HepG2 (cell line): Measurements from ENCODE around the gene CHRNB2. TPM values are rescaled to one million over a fixed set of nuclear protein-coding genes. Genes with fewer than 3 reads are reported as not detected.

ENCODE experiments used
- CREM ChIP-seq, 2 experiments: sonication (generic) in 1 of 2; formaldehyde crosslinking in 1 of 2; IDR thresholded peaks; 2 replicates each; pipeline versions ENCODE4 v1.4.0 to v1.6.1; 2016 to 2020; ENCODE audit warnings: antibody characterized with exemption in 1 of 2, mild to moderate bottlenecking in 1 of 2, missing genetic modification reagents in 1 of 2
- FIP1L1 ChIP-seq: fragments of 200-400 bp; formaldehyde crosslinking; IDR thresholded peaks from 2 replicates; pipeline ENCODE4 v1.6.1; 2018; ENCODE audit warnings: low read depth, mild to moderate bottlenecking, low read length, moderate library complexity, borderline replicate concordance; ENCODE audit not compliant: insufficient read depth
- HDAC6 ChIP-seq: fragments of 200-600 bp; sonication (generic); IDR thresholded peaks from 2 replicates; pipeline ENCODE4 v1.7.0; 2017; ENCODE audit warnings: mild to moderate bottlenecking, antibody characterized with exemption, low read length, low read depth
- MEIS2 ChIP-seq: sonication (generic); formaldehyde crosslinking; IDR thresholded peaks from 2 replicates; pipeline ENCODE4 v1.9.0; 2021; ENCODE audit warnings: mild to moderate bottlenecking, missing genetic modification reagents
- NFE2 ChIP-seq: sonication (generic); formaldehyde crosslinking; IDR thresholded peaks from 2 replicates; pipeline ENCODE4 v1.4.0; 2020; ENCODE audit warnings: missing genetic modification reagents
- NFIB ChIP-seq: sonication (generic); formaldehyde crosslinking; IDR thresholded peaks from 2 replicates; pipeline ENCODE4 v1.9.0; 2021; ENCODE audit warnings: missing genetic modification reagents, mild to moderate bottlenecking, borderline replicate concordance
- RAD51 ChIP-seq: fragments of 450-650 bp; IDR thresholded peaks from 2 replicates; pipeline ENCODE4 v1.6.1; 2016; ENCODE audit warnings: borderline replicate concordance
- TBX2 ChIP-seq: sonication (generic); formaldehyde crosslinking; IDR thresholded peaks from 2 replicates; pipeline ENCODE4 v1.5.0; 2020; ENCODE audit warnings: missing genetic modification reagents, mild to moderate bottlenecking, borderline replicate concordance
- TCF12 ChIP-seq, 2 experiments: fragments of 450-650 bp in 1 of 2; sonication (generic) in 1 of 2; formaldehyde crosslinking in 1 of 2; IDR thresholded peaks; 2 replicates each; pipeline versions ENCODE4 v1.6.1 to v1.8.0; 2017 to 2022; ENCODE audit warnings: antibody characterized with exemption in 1 of 2, mild to moderate bottlenecking in 1 of 2, missing genetic modification reagents in 1 of 2, moderate library complexity in 1 of 2
- THYN1 ChIP-seq: sonication (generic); formaldehyde crosslinking; IDR thresholded peaks from 2 replicates; pipeline ENCODE4 v1.8.1; 2023; ENCODE audit warnings: low read depth, mild to moderate bottlenecking, moderate library complexity, missing genetic modification reagents, borderline replicate concordance
- ZBTB7A ChIP-seq: sonication (generic); formaldehyde crosslinking; IDR thresholded peaks from 2 replicates; pipeline ENCODE4 v1.8.0; 2022; ENCODE audit warnings: mild to moderate bottlenecking, missing genetic modification reagents
- ZNF101 ChIP-seq: sonication (generic); formaldehyde crosslinking; IDR thresholded peaks from 2 replicates; pipeline ENCODE4 v1.4.0; 2020; ENCODE audit warnings: mild to moderate bottlenecking, low read depth, missing genetic modification reagents, borderline replicate concordance
- ZNF251 ChIP-seq: sonication (generic); formaldehyde crosslinking; IDR thresholded peaks from 2 replicates; pipeline ENCODE4 v1.9.0; 2021; ENCODE audit warnings: mild to moderate bottlenecking, missing genetic modification reagents
- ZNF605 ChIP-seq: sonication (generic); formaldehyde crosslinking; IDR thresholded peaks from 2 replicates; pipeline ENCODE4 v1.8.0; 2022; ENCODE audit warnings: mild to moderate bottlenecking, missing genetic modification reagents
- ZNF720 ChIP-seq: sonication (generic); formaldehyde crosslinking; IDR thresholded peaks from 2 replicates; pipeline ENCODE4 v1.4.0; 2020; ENCODE audit warnings: missing genetic modification reagents
- ZNF75D ChIP-seq: sonication (generic); formaldehyde crosslinking; IDR thresholded peaks from 2 replicates; pipeline ENCODE4 v1.8.1; 2023; ENCODE audit warnings: missing genetic modification reagents, mild to moderate bottlenecking, borderline replicate concordance
- ZNF781 ChIP-seq: sonication (generic); formaldehyde crosslinking; IDR thresholded peaks from 2 replicates; pipeline ENCODE4 v1.5.1; 2020; ENCODE audit warnings: borderline replicate concordance, mild to moderate bottlenecking, missing genetic modification reagents; ENCODE audit errors: not compliant biosample characterization
- ZNF839 ChIP-seq: sonication (generic); formaldehyde crosslinking; IDR thresholded peaks from 2 replicates; pipeline ENCODE4 v1.4.0; 2020; ENCODE audit warnings: missing genetic modification reagents, mild to moderate bottlenecking, borderline replicate concordance
- polyA plus RNA-seq, 8 experiments: library from polyadenylated mRNA; depleted of rRNA in 3 of 8; stranded (reverse) in 7 of 8; unstranded in 1 of 8; fragments of >200 nt; fragmentation: Illumina TruSeq in 4 of 8; extraction: Trizol in 4 of 8; gene quantifications; 2 replicates each; pipeline versions ENCODE4 v1.2.1 to v1.2.3, GENCODE V29; 2011 to 2016; ENCODE audit warnings: low read depth in 4 of 8, missing spikeins in 1 of 8, mixed read lengths in 1 of 8; ENCODE audit not compliant: insufficient read depth in 1 of 8
- total RNA-seq, 5 experiments: library from RNA; depleted of rRNA; stranded (reverse); fragments of >200 nt; fragmentation: Illumina TruSeq; extraction: Trizol; gene quantifications; 2 replicates each; pipeline ENCODE4 v1.2.3, GENCODE V29; 2016; ENCODE audit warnings: low read depth in 1 of 5
- TF ChIP-seq, protein P1 (sequence below): sonication (generic); formaldehyde crosslinking; IDR thresholded peaks from 2 replicates; pipeline ENCODE4 v1.5.0; 2020; ENCODE audit warnings: missing genetic modification reagents
- TF ChIP-seq, protein P2 (sequence below): sonication (generic); formaldehyde crosslinking; IDR thresholded peaks from 2 replicates; pipeline ENCODE4 v1.4.0; 2020; ENCODE audit warnings: mild to moderate bottlenecking, low read depth, missing genetic modification reagents
- TF ChIP-seq, protein P3 (sequence below): sonication (generic); formaldehyde crosslinking; IDR thresholded peaks from 2 replicates; pipeline ENCODE4 v1.4.0; 2020; ENCODE audit warnings: missing genetic modification reagents
- TF ChIP-seq, protein P4 (sequence below): IDR thresholded peaks from 2 replicates; pipeline ENCODE4 v1.6.1; 2016; ENCODE audit warnings: low read depth, control low read depth

CHRNB2 gene
- total and polyA plus RNA-seq, 2 of the 13 experiments (the other 11 are each of a cell fraction or from before 2014, with no cell fraction given) = 0.03 to 0.07 TPM

DNA sequence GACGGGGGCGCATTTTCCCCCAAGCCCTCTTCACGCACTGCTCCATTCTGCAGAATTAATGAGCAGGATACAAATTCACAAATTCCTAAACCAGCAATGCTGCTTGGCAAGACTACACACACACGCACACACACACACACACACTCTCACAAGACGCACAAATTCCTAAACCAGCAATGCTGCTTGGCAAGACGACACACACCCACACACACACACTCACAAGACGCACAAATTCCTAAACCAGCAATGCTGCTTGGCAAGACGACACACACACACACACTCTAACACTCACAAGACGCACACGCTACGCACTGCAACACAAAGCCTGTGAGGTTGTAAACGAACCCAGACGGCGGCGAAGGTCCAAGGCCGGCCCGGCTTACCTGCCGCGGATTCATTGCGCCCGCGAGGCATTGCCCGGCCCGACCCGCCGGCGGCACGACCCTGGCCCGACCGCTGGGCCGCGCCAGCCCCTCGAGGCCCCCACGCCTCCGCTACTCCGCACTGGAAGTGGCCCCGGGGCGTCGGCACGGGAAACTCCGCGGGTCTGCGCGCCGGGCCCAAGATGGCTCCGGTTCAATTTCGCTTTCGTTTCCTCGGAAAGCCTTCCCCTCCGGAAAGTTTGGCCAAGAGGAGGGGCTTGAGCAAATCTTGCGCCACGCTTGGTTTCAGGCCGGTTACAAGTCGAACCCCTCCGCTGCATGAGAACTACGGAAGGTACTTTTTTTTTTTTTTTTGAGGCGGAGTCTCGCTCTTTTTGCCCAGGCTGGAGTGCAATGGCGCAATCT lies 40.2 kb downstream of the CHRNB2 start, which contains the start of gene ADAR (continued):
- TF ChIP-seq ZNF605 (no peak), THYN1 (CRISPR knock-in tag) (no peak), ZNF781 (CRISPR knock-in tag) (no peak), ZBTB7A (no peak), CREM (IDR thresholded peaks at IDR 0.05) (no peak; the same call in 1 of the 2 replicates), CREM (CRISPR knock-in tag; IDR thresholded peaks at IDR 0.05) (no peak), ZNF101 (CRISPR knock-in tag) (no peak), NFIB (no peak), NFE2 (CRISPR knock-in tag) (no peak), ZNF839 (CRISPR knock-in tag) (no peak), FIP1L1 (no peak), MEIS2 (CRISPR knock-in tag) (no peak; the same call in 1 of the 2 replicates), ZNF75D (no peak), RAD51 (no peak), TCF12 (IDR thresholded peaks at IDR 0.05) (no peak), TCF12 (CRISPR knock-in tag; IDR thresholded peaks at IDR 0.05) (no peak), HDAC6 (no peak), ZNF251 (CRISPR knock-in tag) (0 out of 2 replicates have a peak, but pooled peaks have one; percentile 54), ZNF720 (CRISPR knock-in tag) (no peak), TBX2 (CRISPR knock-in tag) (peak; percentile 35)
- TF ChIP-seq, protein P1, sequence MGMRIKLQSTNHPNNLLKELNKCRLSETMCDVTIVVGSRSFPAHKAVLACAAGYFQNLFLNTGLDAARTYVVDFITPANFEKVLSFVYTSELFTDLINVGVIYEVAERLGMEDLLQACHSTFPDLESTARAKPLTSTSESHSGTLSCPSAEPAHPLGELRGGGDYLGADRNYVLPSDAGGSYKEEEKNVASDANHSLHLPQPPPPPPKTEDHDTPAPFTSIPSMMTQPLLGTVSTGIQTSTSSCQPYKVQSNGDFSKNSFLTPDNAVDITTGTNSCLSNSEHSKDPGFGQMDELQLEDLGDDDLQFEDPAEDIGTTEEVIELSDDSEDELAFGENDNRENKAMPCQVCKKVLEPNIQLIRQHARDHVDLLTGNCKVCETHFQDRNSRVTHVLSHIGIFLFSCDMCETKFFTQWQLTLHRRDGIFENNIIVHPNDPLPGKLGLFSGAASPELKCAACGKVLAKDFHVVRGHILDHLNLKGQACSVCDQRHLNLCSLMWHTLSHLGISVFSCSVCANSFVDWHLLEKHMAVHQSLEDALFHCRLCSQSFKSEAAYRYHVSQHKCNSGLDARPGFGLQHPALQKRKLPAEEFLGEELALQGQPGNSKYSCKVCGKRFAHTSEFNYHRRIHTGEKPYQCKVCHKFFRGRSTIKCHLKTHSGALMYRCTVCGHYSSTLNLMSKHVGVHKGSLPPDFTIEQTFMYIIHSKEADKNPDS (CRISPR knock-in tag) = no peak
- TF ChIP-seq, protein P2, sequence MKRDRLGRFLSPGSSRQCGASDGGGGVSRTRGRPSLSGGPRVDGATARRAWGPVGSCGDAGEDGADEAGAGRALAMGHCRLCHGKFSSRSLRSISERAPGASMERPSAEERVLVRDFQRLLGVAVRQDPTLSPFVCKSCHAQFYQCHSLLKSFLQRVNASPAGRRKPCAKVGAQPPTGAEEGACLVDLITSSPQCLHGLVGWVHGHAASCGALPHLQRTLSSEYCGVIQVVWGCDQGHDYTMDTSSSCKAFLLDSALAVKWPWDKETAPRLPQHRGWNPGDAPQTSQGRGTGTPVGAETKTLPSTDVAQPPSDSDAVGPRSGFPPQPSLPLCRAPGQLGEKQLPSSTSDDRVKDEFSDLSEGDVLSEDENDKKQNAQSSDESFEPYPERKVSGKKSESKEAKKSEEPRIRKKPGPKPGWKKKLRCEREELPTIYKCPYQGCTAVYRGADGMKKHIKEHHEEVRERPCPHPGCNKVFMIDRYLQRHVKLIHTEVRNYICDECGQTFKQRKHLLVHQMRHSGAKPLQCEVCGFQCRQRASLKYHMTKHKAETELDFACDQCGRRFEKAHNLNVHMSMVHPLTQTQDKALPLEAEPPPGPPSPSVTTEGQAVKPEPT (CRISPR knock-in tag) = no peak
- TF ChIP-seq, protein P3, sequence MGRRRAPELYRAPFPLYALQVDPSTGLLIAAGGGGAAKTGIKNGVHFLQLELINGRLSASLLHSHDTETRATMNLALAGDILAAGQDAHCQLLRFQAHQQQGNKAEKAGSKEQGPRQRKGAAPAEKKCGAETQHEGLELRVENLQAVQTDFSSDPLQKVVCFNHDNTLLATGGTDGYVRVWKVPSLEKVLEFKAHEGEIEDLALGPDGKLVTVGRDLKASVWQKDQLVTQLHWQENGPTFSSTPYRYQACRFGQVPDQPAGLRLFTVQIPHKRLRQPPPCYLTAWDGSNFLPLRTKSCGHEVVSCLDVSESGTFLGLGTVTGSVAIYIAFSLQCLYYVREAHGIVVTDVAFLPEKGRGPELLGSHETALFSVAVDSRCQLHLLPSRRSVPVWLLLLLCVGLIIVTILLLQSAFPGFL (CRISPR knock-in tag) = no peak
- TF ChIP-seq, protein P4, sequence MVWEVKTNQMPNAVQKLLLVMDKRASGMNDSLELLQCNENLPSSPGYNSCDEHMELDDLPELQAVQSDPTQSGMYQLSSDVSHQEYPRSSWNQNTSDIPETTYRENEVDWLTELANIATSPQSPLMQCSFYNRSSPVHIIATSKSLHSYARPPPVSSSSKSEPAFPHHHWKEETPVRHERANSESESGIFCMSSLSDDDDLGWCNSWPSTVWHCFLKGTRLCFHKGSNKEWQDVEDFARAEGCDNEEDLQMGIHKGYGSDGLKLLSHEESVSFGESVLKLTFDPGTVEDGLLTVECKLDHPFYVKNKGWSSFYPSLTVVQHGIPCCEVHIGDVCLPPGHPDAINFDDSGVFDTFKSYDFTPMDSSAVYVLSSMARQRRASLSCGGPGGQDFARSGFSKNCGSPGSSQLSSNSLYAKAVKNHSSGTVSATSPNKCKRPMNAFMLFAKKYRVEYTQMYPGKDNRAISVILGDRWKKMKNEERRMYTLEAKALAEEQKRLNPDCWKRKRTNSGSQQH (CRISPR knock-in tag) = peak; percentile 59; the same call in 1 of the 2 replicates
